Endothelial cell of umbilical vein (primary cell): ENCODE measurements around the gene ATRNL1.

Experiments
- EZH2 ChIP-seq: IDR thresholded peaks from 2 replicates; pipeline ENCODE4 v1.6.1; 2012; ENCODE audit warnings: borderline replicate concordance, low read depth, mild to moderate bottlenecking, moderate library complexity, low read length, inconsistent platforms; ENCODE audit not compliant: severe bottlenecking
- FOS ChIP-seq: IDR thresholded peaks from 2 replicates; pipeline ENCODE4 v1.6.1; 2011; ENCODE audit warnings: mild to moderate bottlenecking, low read length, moderate library complexity, borderline replicate concordance; ENCODE audit not compliant: insufficient read depth
- JUN ChIP-seq: IDR thresholded peaks from 2 replicates; pipeline ENCODE4 v1.6.1; 2011; ENCODE audit warnings: borderline replicate concordance, low read depth; ENCODE audit not compliant: insufficient read length, insufficient read depth
- POLR2A ChIP-seq: IDR thresholded peaks from 2 replicates; pipeline ENCODE4 v1.6.1; 2012; ENCODE audit warnings: low read depth, mild to moderate bottlenecking, control low read depth, low read length
- POLR2AphosphoS5 ChIP-seq: IDR thresholded peaks from 2 replicates; pipeline ENCODE4 v1.6.1; 2012; ENCODE audit warnings: low read depth, mild to moderate bottlenecking, control low read depth, low read length, moderate library complexity; ENCODE audit not compliant: insufficient read depth
- TF ChIP-seq, protein P1 (sequence below), 2 donors: IDR thresholded peaks; 1 replicate in 1 of 2; 2 replicates in 1 of 2; pipeline ENCODE4 v1.5.1; 2011; ENCODE audit warnings: low read length in 2 of 2, mild to moderate bottlenecking in 2 of 2, moderate library complexity in 2 of 2, control low read depth in 1 of 2, inconsistent platforms in 1 of 2, low read depth in 1 of 2; ENCODE audit not compliant: insufficient read depth in 1 of 2; ENCODE audit errors: extremely low read depth in 1 of 2
- TF ChIP-seq, protein P2 (sequence below): IDR thresholded peaks from 2 replicates; pipeline ENCODE4 v1.6.1; 2011; ENCODE audit not compliant: insufficient read depth, insufficient read length

DNA sequence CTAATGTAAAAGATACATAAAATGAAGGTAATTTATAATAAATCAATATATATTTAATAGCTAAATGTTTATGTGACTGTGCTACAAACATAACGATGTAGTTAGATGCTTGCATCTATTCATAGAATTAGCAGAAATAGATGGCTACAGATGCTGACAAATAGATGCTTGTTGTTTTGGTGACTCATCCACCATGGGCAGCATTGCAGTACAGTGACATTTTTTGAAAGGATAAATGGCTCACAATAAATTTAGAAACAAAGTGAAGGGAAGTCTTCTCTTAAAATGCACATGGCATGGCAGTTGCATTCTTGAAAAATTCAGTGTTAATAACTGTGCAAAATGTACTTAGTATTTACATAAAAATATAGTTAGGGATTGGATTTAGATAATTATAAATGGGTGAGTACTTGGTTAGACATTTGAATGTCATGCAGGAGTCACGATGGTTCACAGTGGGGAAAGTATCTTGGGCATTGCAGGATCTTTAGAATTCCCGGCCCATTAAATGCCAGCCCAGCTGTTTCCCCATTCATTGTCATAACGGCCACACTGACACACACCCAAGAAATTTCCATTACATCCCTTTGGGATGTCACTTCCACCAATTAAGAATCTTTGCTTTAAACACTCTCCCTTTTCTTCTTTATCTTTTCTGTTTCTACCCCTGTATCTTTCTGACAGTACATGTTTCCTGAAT is 564.1 kb downstream of the ATRNL1 start:
- TF ChIP-seq, protein P1, sequence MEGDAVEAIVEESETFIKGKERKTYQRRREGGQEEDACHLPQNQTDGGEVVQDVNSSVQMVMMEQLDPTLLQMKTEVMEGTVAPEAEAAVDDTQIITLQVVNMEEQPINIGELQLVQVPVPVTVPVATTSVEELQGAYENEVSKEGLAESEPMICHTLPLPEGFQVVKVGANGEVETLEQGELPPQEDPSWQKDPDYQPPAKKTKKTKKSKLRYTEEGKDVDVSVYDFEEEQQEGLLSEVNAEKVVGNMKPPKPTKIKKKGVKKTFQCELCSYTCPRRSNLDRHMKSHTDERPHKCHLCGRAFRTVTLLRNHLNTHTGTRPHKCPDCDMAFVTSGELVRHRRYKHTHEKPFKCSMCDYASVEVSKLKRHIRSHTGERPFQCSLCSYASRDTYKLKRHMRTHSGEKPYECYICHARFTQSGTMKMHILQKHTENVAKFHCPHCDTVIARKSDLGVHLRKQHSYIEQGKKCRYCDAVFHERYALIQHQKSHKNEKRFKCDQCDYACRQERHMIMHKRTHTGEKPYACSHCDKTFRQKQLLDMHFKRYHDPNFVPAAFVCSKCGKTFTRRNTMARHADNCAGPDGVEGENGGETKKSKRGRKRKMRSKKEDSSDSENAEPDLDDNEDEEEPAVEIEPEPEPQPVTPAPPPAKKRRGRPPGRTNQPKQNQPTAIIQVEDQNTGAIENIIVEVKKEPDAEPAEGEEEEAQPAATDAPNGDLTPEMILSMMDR (IDR thresholded peaks at IDR 0.05; ENCODE audit: extremely low read depth in 1 of 2, insufficient read depth in 1 of 2, low read depth in 1 of 2, low read length in 2 of 2), result no peak
- TF ChIP-seq, protein P2, sequence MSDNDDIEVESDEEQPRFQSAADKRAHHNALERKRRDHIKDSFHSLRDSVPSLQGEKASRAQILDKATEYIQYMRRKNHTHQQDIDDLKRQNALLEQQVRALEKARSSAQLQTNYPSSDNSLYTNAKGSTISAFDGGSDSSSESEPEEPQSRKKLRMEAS, result no peak
- TF ChIP-seq FOS (no peak), POLR2AphosphoS5 (no peak), POLR2A (no peak), EZH2 (no peak), JUN (no peak)
